HG03045 (cell line): ENCODE data around the gene ZNF655.
"Not testable (repeated sequence)": the region's sequence is repeated elsewhere in the genome, so short reads cannot be mapped to it uniquely, and the experiment has no call there.

ENCODE experiments used
- ATAC-seq: cut with Tn5 transposase; IDR thresholded peaks from one replicate; pipeline ENCODE4 v1.9.1; 2021; ENCODE audit warnings: mild to moderate bottlenecking, moderate library complexity; ENCODE audit not compliant: unreplicated experiment

Gene ZNF655

GRCh38 chr7:99558306-99559174, at the start of gene ZNF655:
TSS of gene ZNF655 (plus strand) at chr7:99558642. CDS start at chr7:99560560, 1,918 bp downstream.
- peak; percentile 81 for ATAC-seq

GRCh38 chr7:99514050-99514449, 44.4 kb upstream of the ZNF655 start:
- no peak for ATAC-seq

GRCh38 chr7:99521399-99521798, 37.0 kb upstream of the ZNF655 start:
- ATAC-seq, result no peak

GRCh38 chr7:99525713-99526440, 32.6 kb upstream of the ZNF655 start:
- ATAC-seq, result no peak

- no peak for ATAC-seq
These were observed 27.1 kb upstream of the ZNF655 start for GRCh38 chr7:99531354-99531765.

GRCh38 chr7:99535667-99536066, 22.8 kb upstream of the ZNF655 start:
- ATAC-seq, result no peak

- ATAC-seq, result no peak
These were observed 19.1 kb upstream of the ZNF655 start for GRCh38 chr7:99539213-99539811.

GRCh38 chr7:99540542-99540941, 17.9 kb upstream of the ZNF655 start:
- ATAC-seq, result no peak

- no peak for ATAC-seq
These were observed 17.2 kb upstream of the ZNF655 start for GRCh38 chr7:99541212-99541611.

- ATAC-seq, result no peak
These were observed 15.3 kb upstream of the ZNF655 start for GRCh38 chr7:99543081-99543671.

- ATAC-seq, result no peak
These were observed 14.5 kb upstream of the ZNF655 start for GRCh38 chr7:99543916-99544315.

- not testable (repeated sequence) for ATAC-seq
These were observed 13.1 kb upstream of the ZNF655 start for GRCh38 chr7:99545308-99545707.

GRCh38 chr7:99549545-99549944, 8.9 kb upstream of the ZNF655 start:
- not testable (repeated sequence) for ATAC-seq

GRCh38 chr7:99551334-99551733, 7.1 kb upstream of the ZNF655 start:
- no peak for ATAC-seq

- peak; percentile 91 for ATAC-seq
These were observed 6.5 kb upstream of the ZNF655 start, which contains the start of gene FAM200A for GRCh38 chr7:99551767-99552463. TSS of gene FAM200A (minus strand) at chr7:99552114. CDS start at chr7:99548407, 3,707 bp downstream.

- no peak for ATAC-seq
These were observed 5.4 kb upstream of the ZNF655 start for GRCh38 chr7:99553039-99553438.

- ATAC-seq, result no peak
These were observed 3.5 kb upstream of the ZNF655 start for GRCh38 chr7:99554939-99555338.

- ATAC-seq, result no peak
These were observed 1.2 kb upstream of the ZNF655 start for GRCh38 chr7:99557196-99557607.

- ATAC-seq, result peak; percentile 45
These were observed 519 bp upstream of the ZNF655 start for GRCh38 chr7:99557940-99558305.

GRCh38 chr7:99559175-99559915, 903 bp downstream of the ZNF655 start:
- no peak for ATAC-seq
